Thoracic aorta (tissue), 2 donors: Measurements from ENCODE around the gene ARHGEF3. TPM values are rescaled to one million over a fixed set of nuclear protein-coding genes. Genes with fewer than 3 reads are reported as not detected.

Experiments used
- ATAC-seq: fragments of 150-250 bp; one replicate; pipeline ENCODE4 v1.8.0; 2017; ENCODE audit warnings: low read depth; ENCODE audit not compliant: insufficient number of reproducible peaks, low FRiP score
- DNase-seq: peaks from one replicate; pipeline ENCODE4 v3.0.0-alpha.2; 2020; ENCODE audit warnings: low spot score
- H3K27ac ChIP-seq, 2 donors: fragments of 200-600 bp; sonication (generic); 1 replicate in 1 of 2; 2 replicates in 1 of 2; pipeline ENCODE4 v1.5.1; 2016; ENCODE audit warnings: mild to moderate bottlenecking in 2 of 2, moderate library complexity in 2 of 2
- H3K27me3 ChIP-seq: fragments of 200-600 bp; sonication (generic); replicated peaks from 2 replicates; pipeline ENCODE4 v1.6.0; 2016; ENCODE audit warnings: mild to moderate bottlenecking; ENCODE audit not compliant: insufficient read depth
- H3K36me3 ChIP-seq: fragments of 200-600 bp; sonication (generic); one replicate; pipeline ENCODE4 v1.5.1; 2016
- H3K4me1 ChIP-seq, 2 donors: fragments of 200-600 bp; sonication (generic); 1 replicate in 1 of 2; 2 replicates in 1 of 2; pipeline versions ENCODE4 v1.5.1 to v1.6.0; 2016; ENCODE audit warnings: low read depth in 2 of 2, mild to moderate bottlenecking in 1 of 2; ENCODE audit not compliant: control insufficient read depth in 1 of 2
- H3K4me3 ChIP-seq: fragments of 200-600 bp; sonication (generic); 2 replicates; pipeline ENCODE4 v1.5.1; 2016; ENCODE audit warnings: mild to moderate bottlenecking
- H3K9me3 ChIP-seq: fragments of 200-600 bp; sonication (generic); 2 replicates; pipeline ENCODE4 v1.5.1; 2016
- CTCF ChIP-seq: fragments of 200-600 bp; sonication (generic); IDR thresholded peaks from one replicate; pipeline ENCODE4 v1.5.1; 2019; ENCODE audit warnings: antibody characterized with exemption
- total RNA-seq, 2 donors: library from RNA; depleted of rRNA; stranded (reverse); fragments of >200 nt; gene quantifications; one replicate each; pipeline versions ENCODE4 v1.1.0 to v1.2.3, GENCODE V29; 2016

The ARHGEF3 gene
- total RNA-seq, 2 donors from 2014 or later, result 13.9 to 21.9 TPM

GRCh38 chr3:56835650-56836227 is 34.0 kb upstream of the ARHGEF3 start:
- Histone ChIP-seq H3K9me3 (no peaks in the 10 kb centered on the region), H3K27ac (no peak overlapping the region), H3K27me3 (no peaks in the 10 kb centered on the region), H3K4me3 (no peak overlapping the region), H3K4me1 (no peaks in the 10 kb centered on the region), H3K36me3 (no peaks in the 10 kb centered on the region)
- DNase-seq, result no peak
- ATAC-seq, result no peak
- no peak for TF ChIP-seq CTCF

- no peaks in the 10 kb centered on the region for H3K9me3 ChIP-seq
- TF ChIP-seq CTCF, result no peak
- DNase-seq (no peak), ATAC-seq (no peak)
- H3K27ac ChIP-seq, result no peak overlapping the region
- H3K36me3 ChIP-seq, result no peaks in the 10 kb centered on the region
- H3K4me3 ChIP-seq, result no peak overlapping the region
- H3K27me3 ChIP-seq, result no peaks in the 10 kb centered on the region
- H3K4me1 ChIP-seq, result no peaks in the 10 kb centered on the region
Measured at GRCh38 chr3:56833536-56833935, 31.8 kb upstream of the ARHGEF3 start.

GRCh38 chr3:56833022-56833421 is 31.3 kb upstream of the ARHGEF3 start:
- no peak for TF ChIP-seq CTCF
- no peak overlapping the region for H3K27ac ChIP-seq

GRCh38 chr3:56831572-56831971 is 29.8 kb upstream of the ARHGEF3 start:
- ATAC-seq, result no peak
- Histone ChIP-seq H3K27me3 (no peaks in the 10 kb centered on the region), H3K4me3 (no peak overlapping the region), H3K4me1 (no peaks in the 10 kb centered on the region), H3K9me3 (no peaks in the 10 kb centered on the region), H3K36me3 (no peaks in the 10 kb centered on the region), H3K27ac (no peak overlapping the region)
- DNase-seq, result no peak
- TF ChIP-seq CTCF, result no peak

More at GRCh38 chr3:56833022-56833421, 31.3 kb upstream of the ARHGEF3 start:
- no peaks in the 10 kb centered on the region for H3K36me3 ChIP-seq
- H3K9me3 ChIP-seq, result no peaks in the 10 kb centered on the region
- ATAC-seq (no peak), DNase-seq (no peak)
- no peaks in the 10 kb centered on the region for H3K27me3 ChIP-seq
- no peaks in the 10 kb centered on the region for H3K4me1 ChIP-seq
- H3K4me3 ChIP-seq, result no peak overlapping the region

GRCh38 chr3:56830884-56831283 is 29.1 kb upstream of the ARHGEF3 start:
- DNase-seq, result no peak
- no peak overlapping the region for H3K27ac ChIP-seq
- no peaks in the 10 kb centered on the region for H3K4me1 ChIP-seq
- no peaks in the 10 kb centered on the region for H3K36me3 ChIP-seq
- H3K27me3 ChIP-seq, result no peaks in the 10 kb centered on the region
- TF ChIP-seq CTCF, result no peak
- no peaks in the 10 kb centered on the region for H3K9me3 ChIP-seq
- ATAC-seq, result no peak
- no peak overlapping the region for H3K4me3 ChIP-seq
